Medulla oblongata (tissue), 1 donor: ENCODE data around the gene PRDX4.
"Not testable (repeated sequence)": the region's sequence is repeated elsewhere in the genome, so short reads cannot be mapped to it uniquely, and the experiment has no call there.

Experiments used
- DNase-seq: peaks from one replicate; pipeline ENCODE4 v3.0.0-alpha.2; 2015; ENCODE audit errors: extremely low spot score

The PRDX4 gene

DNA sequence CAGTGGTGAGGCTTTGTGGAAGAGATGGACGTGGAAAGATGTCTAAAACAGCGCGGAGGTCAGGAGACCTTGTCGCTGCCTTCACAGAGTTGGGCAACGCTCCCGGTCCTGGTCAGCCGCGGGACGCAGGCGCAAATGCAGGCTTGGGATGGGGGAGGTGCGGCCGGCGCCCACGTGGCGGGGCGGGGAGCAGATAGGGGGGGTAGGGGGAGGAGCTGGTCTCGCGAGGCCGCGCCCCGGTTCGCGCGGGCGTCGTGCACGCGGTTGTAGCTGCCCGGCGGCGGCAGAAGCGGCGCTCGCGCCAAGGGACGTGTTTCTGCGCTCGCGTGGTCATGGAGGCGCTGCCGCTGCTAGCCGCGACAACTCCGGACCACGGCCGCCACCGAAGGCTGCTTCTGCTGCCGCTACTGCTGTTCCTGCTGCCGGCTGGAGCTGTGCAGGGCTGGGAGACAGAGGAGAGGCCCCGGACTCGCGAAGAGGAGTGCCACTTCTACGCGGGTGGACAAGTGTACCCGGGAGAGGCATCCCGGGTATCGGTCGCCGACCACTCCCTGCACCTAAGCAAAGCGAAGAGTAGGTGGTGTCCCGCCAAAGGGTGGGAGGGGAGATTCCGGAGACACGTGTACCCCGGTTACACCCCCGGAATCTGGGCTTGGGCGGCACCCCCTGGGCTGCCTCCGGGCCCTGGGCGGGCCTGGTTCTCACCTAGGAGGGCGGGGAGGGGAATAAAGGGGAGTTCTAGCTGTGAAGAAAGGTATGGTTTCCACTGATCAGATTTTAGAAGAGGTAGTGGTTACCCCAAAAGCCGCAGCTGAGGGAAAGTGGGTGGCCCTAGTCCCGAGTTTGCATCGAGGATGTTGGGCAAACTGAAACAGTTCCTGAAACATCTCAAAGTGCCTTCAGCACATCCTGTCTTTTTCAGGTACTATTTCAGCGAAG is at the start of gene PRDX4:
Gene PRDX4 (plus strand): TSS at position 255 of the 939 bp plus-strand sequence. CDS start 78 bp downstream, at position 333.
- DNase-seq, result peak; percentile 89

DNA sequence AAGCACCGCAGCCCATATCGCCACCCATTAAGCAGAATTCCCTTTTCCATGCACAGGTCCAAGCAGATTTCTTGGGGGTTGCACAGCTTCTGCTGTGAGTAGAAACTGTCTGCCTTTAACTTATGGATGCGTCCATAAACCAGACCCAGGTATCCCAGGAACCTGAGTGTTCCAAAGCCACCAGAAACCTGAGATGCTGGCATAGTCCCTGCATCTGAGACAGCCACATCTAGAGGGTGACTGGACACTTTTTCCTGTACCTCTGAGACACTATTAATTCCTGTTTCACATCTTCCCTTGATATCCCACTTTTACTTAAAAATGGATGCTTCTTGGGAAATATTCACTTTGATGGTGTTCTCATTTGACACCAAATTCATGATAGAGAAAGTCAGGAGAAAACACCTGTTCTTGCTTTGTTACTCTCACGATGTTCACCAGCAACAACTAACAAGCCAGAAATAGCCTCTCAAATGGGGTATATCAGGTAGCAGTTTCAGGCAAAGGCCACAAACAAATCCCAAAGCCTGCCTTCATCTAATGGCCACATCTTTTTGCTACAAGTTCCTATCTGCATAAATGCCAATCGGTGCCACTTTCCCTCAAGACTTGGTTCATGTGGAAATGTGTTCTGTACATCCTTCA is 45.5 kb upstream of the PRDX4 start:
- no peak for DNase-seq

DNA sequence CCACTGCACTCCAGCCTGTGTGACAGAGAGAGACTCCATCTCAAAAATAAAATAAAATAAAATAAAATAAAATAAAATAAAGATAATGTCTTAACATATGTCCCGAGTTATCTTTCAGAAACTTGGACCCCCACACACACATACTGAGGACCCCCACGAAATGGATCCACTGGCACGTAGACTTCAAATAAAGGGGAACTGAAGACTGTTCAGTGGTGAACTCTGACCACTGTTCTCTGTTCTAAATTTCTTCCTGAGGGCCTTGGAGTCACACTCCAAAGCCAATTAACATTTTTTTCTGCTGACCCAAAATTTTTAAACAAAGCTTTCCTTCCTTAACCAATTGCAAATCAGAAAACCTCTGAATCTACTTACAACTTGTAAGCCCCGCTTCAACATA is 43.5 kb upstream of the PRDX4 start:
- DNase-seq, result no peak

DNA sequence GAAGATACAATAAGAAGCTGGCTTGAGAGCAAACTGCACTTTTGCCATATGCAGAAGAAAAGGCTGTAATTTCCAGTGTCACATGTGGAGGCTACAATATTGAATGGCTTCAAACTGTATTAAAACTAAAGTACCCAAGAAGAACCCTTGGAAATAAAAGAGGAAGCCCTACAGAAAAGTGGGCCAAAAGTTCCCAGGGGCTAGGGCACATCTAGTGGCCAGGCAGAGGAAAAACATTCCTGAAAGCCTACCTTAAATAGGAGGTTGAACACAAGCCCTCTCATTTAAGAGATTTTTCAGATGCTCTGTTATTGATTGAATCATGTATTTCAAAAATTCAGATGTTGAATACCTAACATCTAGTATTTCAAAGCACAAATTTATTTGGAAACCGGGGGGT is 40.6 kb upstream of the PRDX4 start:
- DNase-seq, result no peak

DNA sequence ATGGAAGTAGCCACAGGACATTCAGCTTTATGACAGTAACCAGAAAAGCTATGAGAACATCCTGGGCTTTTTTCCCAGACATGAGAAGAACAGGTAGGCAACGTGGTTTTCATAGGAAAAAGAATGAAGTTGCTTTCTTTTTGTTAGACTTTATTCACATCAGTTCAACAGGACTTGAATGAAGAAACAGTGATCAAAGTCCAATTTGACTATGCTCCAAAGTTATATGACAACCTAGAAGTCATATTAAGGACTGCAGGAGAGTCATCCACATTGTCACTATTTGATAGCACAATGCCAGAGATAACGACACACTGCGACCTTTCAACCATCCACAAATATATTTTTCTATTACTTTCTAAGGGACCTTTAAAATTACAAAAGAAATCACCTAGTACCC is 39.2 kb upstream of the PRDX4 start:
- DNase-seq, result no peak

DNA sequence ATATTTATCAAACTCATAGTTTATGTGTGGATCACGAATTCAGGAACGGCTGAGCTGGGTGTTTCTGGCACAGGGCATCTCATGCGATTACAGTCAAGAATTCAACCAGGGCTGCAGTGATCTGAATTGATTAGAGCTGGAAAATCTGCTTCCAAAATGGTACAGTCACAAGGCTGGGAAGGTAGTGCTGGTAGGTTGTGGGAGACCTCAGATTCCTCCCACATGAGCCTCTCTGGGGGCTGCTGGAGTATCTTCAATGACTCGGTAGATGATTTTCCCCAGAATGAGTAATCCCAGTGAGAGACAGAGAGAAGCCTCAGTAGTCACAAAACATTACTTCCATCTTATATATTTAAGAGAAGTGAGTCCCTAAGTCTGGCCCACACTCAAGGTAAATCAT is 36.2 kb upstream of the PRDX4 start:
- no peak for DNase-seq

DNA sequence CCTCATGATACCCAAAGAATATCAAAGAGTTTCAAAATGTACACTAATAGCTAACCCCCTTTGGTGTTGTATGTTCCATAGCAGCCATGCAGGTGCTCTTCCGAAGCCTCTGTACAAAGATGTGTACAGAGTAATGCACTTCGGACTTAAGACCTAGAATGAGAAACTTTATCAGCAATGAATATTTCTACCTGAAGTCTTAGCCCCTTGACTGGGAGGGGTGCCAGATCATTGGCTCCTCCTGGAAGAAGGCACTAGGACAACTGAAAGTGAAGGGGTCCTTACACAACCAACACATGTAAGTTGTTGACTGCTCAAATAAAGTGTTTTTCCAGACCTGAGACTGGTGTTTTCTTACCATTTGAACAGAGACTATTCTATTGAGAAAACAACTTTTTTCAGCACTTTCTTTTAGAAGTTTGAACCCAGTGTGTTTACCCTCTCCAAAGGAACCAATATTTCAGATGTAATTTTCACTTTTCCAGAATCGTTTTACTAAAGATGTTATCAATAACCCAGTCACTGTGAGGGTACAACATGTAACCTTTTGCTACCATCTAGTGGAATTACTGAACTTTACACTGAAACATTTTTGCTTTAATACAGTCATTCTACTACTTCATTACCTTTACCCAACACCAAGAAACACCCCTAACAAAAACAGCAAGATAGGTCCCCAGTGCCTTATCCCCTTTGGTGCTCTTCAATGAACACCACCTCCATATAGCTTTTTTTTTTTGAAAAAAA is 33.3 kb upstream of the PRDX4 start:
- DNase-seq, result no peak

DNA sequence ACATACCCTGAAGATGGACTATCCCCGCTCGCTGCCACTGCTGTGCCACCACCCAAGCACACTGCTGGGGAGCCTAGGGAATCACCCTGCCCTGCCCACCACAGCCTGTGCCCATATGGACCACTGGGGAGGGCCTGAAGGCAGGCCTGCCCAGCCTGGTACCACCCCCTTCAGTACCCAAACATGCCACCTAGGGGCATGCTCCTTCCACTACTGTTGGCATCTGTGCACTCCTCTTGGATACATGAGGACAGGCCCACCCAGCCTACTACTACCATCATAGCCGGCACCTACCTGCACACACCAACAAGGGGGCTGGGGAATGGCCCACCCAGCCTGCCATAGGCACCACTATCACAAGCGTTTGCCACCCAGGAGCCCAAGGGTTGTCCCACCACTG is 30.1 kb upstream of the PRDX4 start:
- DNase-seq, result no peak

DNA sequence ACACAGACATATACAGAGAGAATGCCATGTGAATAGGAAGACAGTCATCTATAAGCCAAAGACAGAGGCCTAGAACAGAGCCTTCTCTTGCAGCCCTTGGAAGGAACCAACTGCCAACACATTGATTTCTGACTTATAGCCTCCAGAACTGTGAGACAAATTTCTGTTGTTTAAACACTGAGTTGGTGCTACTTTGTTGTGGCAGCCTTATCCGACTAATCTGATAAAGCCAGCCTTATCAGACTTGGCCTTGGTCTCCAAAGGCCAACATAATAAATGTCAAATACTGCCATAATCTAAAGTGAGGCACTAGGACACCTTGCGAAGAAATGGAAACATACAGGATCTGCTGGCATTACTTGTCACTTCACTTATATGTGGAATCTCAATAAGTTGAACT is 24.3 kb upstream of the PRDX4 start:
- DNase-seq, result no peak

DNA sequence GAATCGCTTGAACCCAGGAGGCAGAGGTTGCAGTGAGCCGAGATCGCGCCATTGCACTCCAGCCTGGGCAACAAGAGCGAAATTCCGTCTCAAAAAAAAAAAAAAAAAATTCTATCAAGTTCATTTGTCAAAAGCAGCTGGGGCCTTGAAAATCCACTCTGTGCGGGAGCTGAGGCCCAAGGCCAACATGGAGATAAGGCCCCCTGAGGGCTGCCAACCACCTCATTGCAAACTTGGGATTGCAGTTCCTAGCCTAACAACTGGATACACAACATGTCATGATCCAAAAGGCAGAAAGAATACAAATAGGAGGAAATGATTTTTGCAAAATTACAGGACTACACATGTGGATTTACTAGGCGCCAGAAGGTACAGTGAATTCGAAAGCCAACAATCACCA is 22.5 kb upstream of the PRDX4 start:
- no peak for DNase-seq

DNA sequence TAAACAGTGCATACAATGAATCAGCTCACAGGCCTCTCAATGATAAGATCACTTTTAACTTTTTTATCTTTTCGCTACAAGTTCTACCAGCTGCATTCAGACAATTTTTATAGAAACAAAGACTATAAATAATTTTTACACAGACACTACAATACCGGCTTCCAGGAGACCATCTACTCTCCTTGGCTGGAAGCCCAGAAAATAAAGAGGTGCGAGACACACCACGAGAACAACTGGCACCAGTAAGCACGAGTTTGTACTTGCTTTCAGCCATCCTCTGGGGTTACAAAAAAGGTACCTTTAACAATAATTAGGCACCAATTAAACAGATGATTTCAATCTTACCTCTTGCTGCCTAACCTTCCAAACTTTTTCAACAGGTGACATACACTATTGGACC is 11.2 kb upstream of the PRDX4 start:
- no peak for DNase-seq

DNA sequence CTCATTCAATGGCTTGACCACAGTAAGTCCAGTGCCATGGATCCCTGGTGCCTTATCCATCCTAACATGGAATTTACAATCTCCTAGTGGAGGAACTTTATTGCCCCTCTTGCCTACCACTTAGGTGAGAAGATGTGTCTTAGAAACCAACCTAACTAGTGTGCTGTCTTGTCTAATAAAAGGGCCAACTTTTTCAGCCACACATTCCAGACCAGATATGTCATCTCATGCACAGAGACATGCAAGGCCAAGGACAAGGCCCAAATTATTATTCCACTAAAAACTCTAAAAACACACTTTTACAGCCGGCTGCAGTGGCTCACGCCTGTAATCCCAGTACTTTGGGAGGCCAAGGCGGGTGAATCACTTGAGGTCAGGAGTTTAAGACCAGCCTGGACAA is 10.6 kb upstream of the PRDX4 start:
- DNase-seq, result no peak

DNA sequence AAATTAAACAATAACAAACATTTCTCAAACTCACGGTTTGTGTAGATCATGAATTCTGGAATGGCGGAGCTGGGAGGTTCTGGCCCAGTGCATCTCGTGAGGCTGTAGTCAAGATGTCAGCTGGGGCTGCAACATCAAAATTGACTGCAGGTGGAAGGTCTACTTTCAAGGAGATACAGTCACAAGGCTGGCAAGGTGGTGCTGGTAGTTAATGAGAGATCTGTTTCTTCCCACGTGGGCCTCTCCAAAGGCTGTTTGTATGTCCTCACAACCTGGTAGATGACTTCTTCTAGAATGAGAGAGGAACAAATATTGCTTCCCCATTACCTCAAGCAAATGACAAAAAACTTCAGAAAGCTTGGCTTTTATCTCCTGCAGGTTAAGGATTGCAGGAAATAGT is 8.0 kb upstream of the PRDX4 start:
- DNase-seq, result no peak

DNA sequence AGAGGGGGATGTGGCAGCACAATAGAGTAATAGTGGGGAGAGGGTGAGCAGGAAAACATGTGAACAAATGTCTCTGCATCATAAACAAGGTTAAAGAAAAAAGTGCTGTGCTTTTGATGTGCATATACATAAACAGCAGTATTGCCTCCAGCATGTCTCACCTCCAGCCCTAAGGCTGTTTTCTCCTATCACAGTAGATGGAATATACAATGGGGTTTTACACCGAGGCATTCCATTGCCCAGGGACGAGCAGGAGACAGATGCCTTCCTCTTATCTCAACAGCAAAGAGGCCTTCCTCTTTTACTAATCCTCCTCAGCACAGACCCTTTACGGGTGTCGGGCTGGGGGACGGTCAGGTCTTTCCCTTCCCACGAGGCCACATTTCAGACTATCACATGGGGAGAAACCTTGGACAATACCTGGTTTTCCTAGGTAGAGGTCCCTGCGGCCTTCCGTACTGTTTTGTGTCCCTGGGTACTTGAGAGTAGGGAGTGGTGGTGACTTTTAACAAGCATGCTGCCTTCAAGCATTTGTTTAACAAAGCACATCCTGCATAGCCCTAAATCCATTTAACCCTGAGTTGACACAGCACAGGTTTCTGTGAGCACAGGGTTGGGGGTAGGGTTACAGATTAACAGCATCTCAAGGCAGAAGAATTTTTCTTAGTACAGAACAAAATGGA is 7.1 kb upstream of the PRDX4 start:
- not testable (repeated sequence) for DNase-seq

DNA sequence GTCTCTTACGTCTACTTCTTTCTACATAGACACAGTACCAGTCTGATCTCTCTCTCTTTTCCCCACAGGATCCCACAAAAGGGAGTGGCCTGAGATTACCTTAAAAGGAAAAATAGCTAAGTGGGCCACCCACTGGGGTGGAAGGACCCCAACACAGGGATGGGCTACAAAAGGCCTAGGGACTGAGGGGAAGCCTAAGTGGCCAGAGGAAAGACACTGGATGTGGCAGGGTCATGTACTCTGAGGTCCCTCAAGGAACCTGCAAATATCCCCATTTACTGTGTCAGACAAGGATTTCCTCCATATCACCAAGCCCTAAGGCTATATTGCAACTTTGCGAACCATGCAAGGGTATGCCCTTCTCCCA is 6.5 kb upstream of the PRDX4 start:
- DNase-seq, result no peak

DNA sequence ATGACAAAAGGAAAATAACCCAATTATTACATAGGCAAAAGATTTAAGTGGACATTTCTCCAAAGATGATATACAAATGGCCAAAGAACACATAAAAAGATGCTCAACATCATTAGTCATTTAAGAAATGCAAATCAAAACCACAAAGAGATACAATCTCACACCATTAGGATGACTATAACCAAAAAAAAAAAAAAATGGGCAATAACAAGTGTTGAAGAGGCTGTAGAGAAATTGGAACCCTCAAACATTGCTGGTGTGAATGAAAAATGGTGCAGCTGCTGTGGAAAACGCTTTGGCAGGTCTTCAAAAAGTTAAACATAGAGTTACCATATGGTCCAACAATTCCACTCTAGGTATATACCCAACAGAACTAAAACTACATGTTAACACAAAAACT is 5.6 kb upstream of the PRDX4 start:
- DNase-seq, result no peak

DNA sequence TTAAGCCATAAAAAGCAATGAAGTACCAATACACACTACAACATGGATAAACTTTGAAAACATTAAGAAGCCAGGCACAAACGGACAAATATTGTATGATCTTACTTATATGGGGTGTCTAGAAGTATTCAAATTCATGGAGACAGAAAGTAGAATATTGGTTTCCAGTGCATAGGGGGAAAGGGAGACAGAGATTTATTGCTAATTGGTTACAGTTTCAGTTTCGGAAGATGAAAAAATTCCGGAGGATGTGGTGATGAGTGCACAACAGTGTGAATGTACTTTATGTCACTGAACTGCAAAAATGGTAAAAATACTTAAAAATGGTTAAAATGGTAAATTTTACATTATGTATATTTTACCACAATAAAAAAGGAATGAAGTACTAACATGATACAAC is 5.1 kb upstream of the PRDX4 start:
- no peak for DNase-seq

DNA sequence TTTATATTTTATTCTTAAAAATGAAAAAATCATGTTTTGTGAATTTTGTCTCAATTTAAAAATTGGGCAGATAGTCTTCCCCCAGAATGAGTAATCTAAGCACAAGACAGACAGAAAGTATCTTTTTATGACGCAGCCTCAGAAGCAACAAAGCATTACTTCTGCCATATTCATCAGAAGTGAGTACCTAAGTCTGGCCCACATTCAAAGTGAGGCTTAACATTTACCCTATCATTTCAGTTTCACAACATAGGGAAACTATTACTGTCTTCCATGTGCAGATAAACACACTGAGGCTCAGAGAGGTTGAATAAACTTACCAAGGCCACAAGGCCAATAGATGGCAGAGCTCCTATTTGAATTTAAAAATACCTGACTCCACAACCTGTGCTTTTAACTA is 4.4 kb upstream of the PRDX4 start:
- DNase-seq, result no peak

DNA sequence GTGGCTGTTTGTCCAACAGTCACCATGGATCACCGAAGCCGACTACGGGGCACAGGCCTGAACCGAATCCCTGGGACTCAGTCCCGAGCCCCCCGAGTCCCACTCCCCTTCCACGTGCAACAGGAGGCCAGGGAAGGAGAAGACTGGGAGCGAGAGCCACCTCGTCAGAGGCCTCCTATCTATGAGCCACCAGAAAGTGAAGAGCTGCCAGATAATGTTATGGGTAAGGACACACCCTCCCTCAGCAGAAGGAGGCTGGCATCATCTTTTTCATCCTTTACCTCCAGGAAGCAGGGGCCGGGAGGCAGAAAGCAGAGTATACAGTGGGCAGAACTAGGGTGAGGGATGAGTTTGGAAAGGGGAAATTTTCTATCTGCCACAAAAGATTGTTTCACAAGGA is 2.8 kb upstream of the PRDX4 start:
- no peak for DNase-seq

DNA sequence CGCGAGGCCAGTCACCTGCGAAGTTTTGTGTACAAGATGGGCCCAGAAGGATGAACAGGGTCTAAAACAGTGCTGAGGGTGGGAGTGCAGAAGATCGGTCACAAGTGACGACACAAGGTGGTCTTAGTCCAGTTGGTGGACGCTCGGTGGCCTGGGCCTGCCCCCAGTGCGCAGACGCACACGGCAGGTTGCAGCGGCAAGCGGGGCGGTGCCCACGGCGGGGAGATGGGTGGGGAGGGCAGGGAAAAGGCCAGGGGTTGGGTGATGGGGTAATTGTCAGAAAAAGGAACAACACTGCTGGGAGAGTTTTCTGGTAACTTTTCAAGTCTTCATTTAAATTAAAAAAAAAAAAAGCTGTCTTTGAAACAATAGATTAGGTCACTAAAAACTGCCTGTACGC is 1.0 kb upstream of the PRDX4 start:
- no peak for DNase-seq

DNA sequence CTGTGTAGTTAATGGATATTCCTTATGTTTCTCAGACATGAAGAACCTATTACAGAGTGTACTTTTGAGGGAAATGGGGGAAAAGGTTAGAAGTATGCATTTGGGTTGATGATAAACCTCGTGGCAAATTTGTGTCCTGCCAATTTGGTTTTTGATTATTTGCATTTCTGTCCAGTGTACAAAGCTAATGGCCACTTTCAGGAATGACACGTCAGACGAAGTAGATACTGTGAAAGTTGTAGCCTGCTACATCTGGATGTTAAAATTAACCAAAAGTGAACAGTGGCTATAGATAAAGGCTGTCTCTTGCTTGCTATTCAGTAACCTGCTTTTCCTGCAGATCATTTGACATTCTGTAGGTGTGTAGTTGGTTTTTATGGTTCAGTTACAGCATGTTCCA is 1.0 kb downstream of the PRDX4 start:
- DNase-seq, result no peak

DNA sequence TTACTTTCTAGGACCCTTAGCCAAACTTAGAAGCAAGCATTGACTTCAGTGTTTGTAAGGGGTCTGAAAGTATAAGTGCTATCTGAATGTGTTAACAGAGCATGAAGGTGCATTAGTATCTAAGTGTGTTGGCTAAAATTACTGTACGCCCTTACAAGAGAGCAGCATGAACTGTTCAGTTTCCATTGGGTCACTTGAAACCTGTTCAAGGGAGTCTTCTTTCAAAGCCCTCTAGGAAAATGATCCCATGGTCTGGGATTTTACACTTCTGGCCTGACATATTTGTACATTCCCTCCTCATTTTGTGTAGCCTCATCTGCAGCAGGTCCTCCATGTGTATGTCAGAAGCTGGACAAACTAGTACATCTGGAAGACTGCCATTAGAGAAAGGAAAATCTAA is 3.2 kb downstream of the PRDX4 start:
- DNase-seq, result no peak
